Keratinocyte (primary cell): ENCODE results near the gene SAG. TPM values are rescaled to one million over a fixed set of nuclear protein-coding genes. Genes with fewer than 3 reads are reported as not detected.

ENCODE experiments used
- DNase-seq: peaks from one replicate; pipeline ENCODE4 v3.0.0-alpha.2; 2011; ENCODE audit warnings: low read depth, missing footprints, low spot score
- FAIRE-seq: peaks from 2 replicates; lab custom pipeline; 2011; peaks lifted over from hg19 to GRCh38; lab: Jason Lieb, UNC
- H2AFZ ChIP-seq: 2 replicates; pipeline ENCODE4 v1.6.0; 2012; ENCODE audit warnings: low read length, control low read depth, inconsistent platforms; ENCODE audit not compliant: control insufficient read depth
- H3K27ac ChIP-seq: 2 replicates; pipeline ENCODE4 v1.5.1; 2011; ENCODE audit warnings: low read length; ENCODE audit not compliant: control insufficient read depth, insufficient read depth
- H3K27me3 ChIP-seq: 3 replicates; pipeline ENCODE4 v1.6.0; 2011; ENCODE audit warnings: low read length; ENCODE audit not compliant: control insufficient read depth, insufficient read depth; ENCODE audit errors: extremely low read depth
- H3K36me3 ChIP-seq, 2 experiments: 2 replicates in 1 of 2; 3 replicates in 1 of 2; pipeline ENCODE4 v1.5.1; 2011; ENCODE audit warnings: low read length in 2 of 2, mild to moderate bottlenecking in 1 of 2; ENCODE audit not compliant: control insufficient read depth in 2 of 2, insufficient read depth in 2 of 2; ENCODE audit errors: extremely low read depth in 1 of 2
- H3K4me1 ChIP-seq: 3 replicates; pipeline ENCODE4 v1.5.1; 2011; ENCODE audit warnings: low read length; ENCODE audit not compliant: control insufficient read depth, insufficient read depth; ENCODE audit errors: extremely low read depth
- H3K4me2 ChIP-seq: 3 replicates; pipeline ENCODE4 v1.6.0; 2011; ENCODE audit warnings: low read depth, low read length; ENCODE audit not compliant: control insufficient read depth, insufficient read depth; ENCODE audit errors: extremely low read depth
- H3K4me3 ChIP-seq, 3 experiments: fragments of 200-600 bp in 1 of 3; sonication (generic) in 1 of 3; 2 replicates in 2 of 3; 3 replicates in 1 of 3; pipeline ENCODE4 v1.5.1; 2011 to 2016; ENCODE audit warnings: low read length in 3 of 3, mild to moderate bottlenecking in 3 of 3, control low read depth in 2 of 3, inconsistent platforms in 1 of 3, low read depth in 1 of 3, mixed read lengths in 1 of 3, mixed run types in 1 of 3, moderate library complexity in 1 of 3; ENCODE audit not compliant: control insufficient read depth in 2 of 3, insufficient read depth in 2 of 3; ENCODE audit errors: extremely low read depth in 1 of 3
- H3K79me2 ChIP-seq: 2 replicates; pipeline ENCODE4 v1.6.0; 2012; ENCODE audit warnings: low read length; ENCODE audit not compliant: control insufficient read depth, insufficient read depth
- H3K9ac ChIP-seq: 3 replicates; pipeline ENCODE4 v1.6.0; 2011; ENCODE audit warnings: low read length; ENCODE audit not compliant: control insufficient read depth, insufficient read depth; ENCODE audit errors: extremely low read depth
- H3K9me1 ChIP-seq: 3 replicates; pipeline ENCODE4 v1.6.0; 2011; ENCODE audit warnings: low read length; ENCODE audit not compliant: control insufficient read depth, insufficient read depth; ENCODE audit errors: extremely low read depth
- H3K9me3 ChIP-seq: 2 replicates; pipeline ENCODE4 v1.5.1; 2012; ENCODE audit warnings: low read depth, low read length; ENCODE audit not compliant: control insufficient read depth
- H4K20me1 ChIP-seq: 3 replicates; pipeline ENCODE4 v1.6.0; 2011; ENCODE audit warnings: low read length; ENCODE audit not compliant: control insufficient read depth, insufficient read depth; ENCODE audit errors: extremely low read depth
- CTCF ChIP-seq, 3 experiments: IDR thresholded peaks in 1 of 3; conservative IDR thresholded peaks in 1 of 3; optimal IDR thresholded peaks in 1 of 3; 2 replicates in 2 of 3; 3 replicates in 1 of 3; pipeline versions ENCODE3 to v1.5.1; 2011; ENCODE audit warnings: low read length in 3 of 3, mild to moderate bottlenecking in 3 of 3, moderate library complexity in 2 of 3, control low read depth in 1 of 3, inconsistent platforms in 1 of 3; ENCODE audit not compliant: insufficient read depth in 2 of 3; ENCODE audit errors: extremely low read depth in 1 of 3
- EZH2 ChIP-seq: IDR thresholded peaks from one replicate; pipeline ENCODE4 v1.6.1; 2012; ENCODE audit warnings: inconsistent platforms, mild to moderate bottlenecking, low read length, moderate library complexity
- dilution Hi-C: fragments of 300-500 bp; cut with MboI; formaldehyde crosslinking; loops from one replicate; pipeline ENCODE4 v1.7.0; 2020; ENCODE audit warnings: low sequenced_read_pairs; ENCODE audit not compliant: extremely low pct_ligation_motif_present
- polyA plus RNA-seq, 5 experiments: library from polyadenylated mRNA; depleted of rRNA in 3 of 5; stranded (reverse) in 3 of 5; stranded (forward) in 1 of 5; unstranded in 1 of 5; fragments of >200 nt; gene quantifications; 1 replicate in 1 of 5; 2 replicates in 3 of 5; 3 replicates in 1 of 5; pipeline versions ENCODE4 v1.2.1 to v1.2.3, GENCODE V29; 2011 to 2012; ENCODE audit warnings: missing spikeins in 2 of 5, low read depth in 1 of 5, low replicate concordance in 1 of 5

The SAG gene
- polyA plus RNA-seq, 1 donor (not counting 4 experiments of a cell fraction or from before 2014, with no cell fraction given): not detected

- H3K79me2 ChIP-seq: peaks cover 2% of the 10 kb centered on the region
- dilution Hi-C loops: no loop called here
- H2AFZ ChIP-seq: no peak overlapping the region
- no peaks in the 10 kb centered on the region for H3K9me1 ChIP-seq
- H3K27ac ChIP-seq: no peak overlapping the region
- no peaks in the 10 kb centered on the region for H3K27me3 ChIP-seq
- FAIRE-seq (no peak), DNase-seq (no peak)
- H3K4me1 ChIP-seq: peaks cover 3% of the 10 kb centered on the region
- H3K4me2 ChIP-seq: no peak overlapping the region
- H4K20me1 ChIP-seq: no peaks in the 10 kb centered on the region
- no peak for TF ChIP-seq CTCF (optimal IDR thresholded peaks at IDR 0.05 in 1 of 3, IDR thresholded peaks at IDR 0.05 in 1 of 3, conservative IDR thresholded peaks at IDR 0.05 in 1 of 3; ENCODE audit: extremely low read depth in 1 of 3, insufficient read depth in 2 of 3, low read length in 3 of 3)
- no peak for TF ChIP-seq EZH2
- peaks cover 48 to 53% of the 10 kb centered on the region in 2 experiments for H3K36me3 ChIP-seq
- no peak overlapping the region for H3K9ac ChIP-seq
- no peak overlapping the region for H3K4me3 ChIP-seq
- H3K9me3 ChIP-seq: no peaks in the 10 kb centered on the region
Observed at GRCh38 chr2:233290051-233290845, 17.4 kb upstream of the SAG start.

GRCh38 chr2:233295891-233296290 lies 11.7 kb upstream of the SAG start:
- no peak overlapping the region for H2AFZ ChIP-seq
- H3K36me3 ChIP-seq: peaks cover 24 to 28% of the 10 kb centered on the region in 2 experiments
- no peak overlapping the region for H3K4me3 ChIP-seq
- no peak overlapping the region for H3K9ac ChIP-seq
- no peaks in the 10 kb centered on the region for H3K9me1 ChIP-seq
- no peaks in the 10 kb centered on the region for H4K20me1 ChIP-seq
- FAIRE-seq (no peak), DNase-seq (no peak)
- H3K4me1 ChIP-seq: no peaks in the 10 kb centered on the region
- H3K9me3 ChIP-seq: no peaks in the 10 kb centered on the region
- dilution Hi-C loops: no loop called here
- H3K27ac ChIP-seq: no peak overlapping the region
- no peaks in the 10 kb centered on the region for H3K27me3 ChIP-seq
- TF ChIP-seq EZH2: no peak
- no peak for TF ChIP-seq CTCF (optimal IDR thresholded peaks at IDR 0.05 in 1 of 3, IDR thresholded peaks at IDR 0.05 in 1 of 3, conservative IDR thresholded peaks at IDR 0.05 in 1 of 3; ENCODE audit: extremely low read depth in 1 of 3, insufficient read depth in 2 of 3, low read length in 3 of 3)
- H3K4me2 ChIP-seq: no peak overlapping the region
- no peaks in the 10 kb centered on the region for H3K79me2 ChIP-seq
